ENCODE data around the gene FOXRED2.

The FOXRED2 gene

DNA sequence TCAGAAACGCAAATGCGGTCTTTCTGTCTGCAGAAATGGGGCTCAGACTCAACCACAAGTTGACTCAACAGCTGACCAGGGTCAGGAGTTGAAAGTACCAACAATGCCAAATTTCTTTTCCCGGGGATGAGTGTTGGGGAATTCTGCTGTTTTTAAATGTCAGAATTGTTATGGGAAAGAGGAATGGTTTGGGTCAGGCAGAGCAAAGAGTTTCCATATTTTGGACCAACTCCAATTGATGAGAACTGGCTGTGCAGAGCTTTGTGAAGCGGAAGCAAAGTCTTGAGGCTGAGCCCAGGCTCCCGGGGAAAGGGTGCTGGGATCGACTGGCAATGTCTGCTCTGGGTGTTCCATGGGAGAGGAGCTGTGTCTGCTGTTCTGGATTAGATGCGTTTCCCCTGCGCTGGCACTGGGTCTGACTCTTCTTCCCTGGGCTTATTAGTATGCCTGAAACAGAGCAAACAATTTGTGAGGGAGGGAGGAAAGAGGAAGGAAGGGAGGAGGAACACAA, 61.6 kb downstream of the FOXRED2 start:
- DNase-seq, result peak; percentile 89

DNA sequence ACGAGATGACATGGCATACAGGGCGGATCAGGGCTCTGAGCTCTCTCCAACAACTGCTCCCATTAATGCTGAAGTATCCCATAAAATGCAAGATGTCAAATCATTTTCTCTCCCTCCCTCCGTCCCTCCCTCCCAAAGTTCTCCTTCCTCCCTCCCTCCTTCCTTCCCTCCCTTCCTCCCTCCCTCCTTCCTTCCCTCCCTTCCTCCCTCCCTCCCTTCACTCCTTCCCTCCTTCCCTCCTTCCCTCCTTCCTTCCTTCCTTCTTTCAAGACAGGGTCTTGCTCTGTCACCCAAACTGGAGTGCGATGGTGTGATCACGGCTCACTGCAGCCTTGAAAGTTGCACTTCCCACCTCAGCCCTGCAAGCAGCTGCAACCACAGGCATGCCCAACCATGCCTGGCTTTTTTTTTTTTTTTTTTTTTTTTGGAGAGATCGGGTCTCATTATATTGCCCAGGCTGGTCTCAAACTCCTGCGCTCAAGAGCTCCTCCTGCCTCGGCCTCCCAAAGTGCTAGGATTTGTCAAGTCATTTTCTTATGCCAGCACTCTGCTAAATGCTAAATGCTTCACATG, 63.6 kb downstream of the FOXRED2 start:
- DNase-seq, result peak; percentile 54

DNA sequence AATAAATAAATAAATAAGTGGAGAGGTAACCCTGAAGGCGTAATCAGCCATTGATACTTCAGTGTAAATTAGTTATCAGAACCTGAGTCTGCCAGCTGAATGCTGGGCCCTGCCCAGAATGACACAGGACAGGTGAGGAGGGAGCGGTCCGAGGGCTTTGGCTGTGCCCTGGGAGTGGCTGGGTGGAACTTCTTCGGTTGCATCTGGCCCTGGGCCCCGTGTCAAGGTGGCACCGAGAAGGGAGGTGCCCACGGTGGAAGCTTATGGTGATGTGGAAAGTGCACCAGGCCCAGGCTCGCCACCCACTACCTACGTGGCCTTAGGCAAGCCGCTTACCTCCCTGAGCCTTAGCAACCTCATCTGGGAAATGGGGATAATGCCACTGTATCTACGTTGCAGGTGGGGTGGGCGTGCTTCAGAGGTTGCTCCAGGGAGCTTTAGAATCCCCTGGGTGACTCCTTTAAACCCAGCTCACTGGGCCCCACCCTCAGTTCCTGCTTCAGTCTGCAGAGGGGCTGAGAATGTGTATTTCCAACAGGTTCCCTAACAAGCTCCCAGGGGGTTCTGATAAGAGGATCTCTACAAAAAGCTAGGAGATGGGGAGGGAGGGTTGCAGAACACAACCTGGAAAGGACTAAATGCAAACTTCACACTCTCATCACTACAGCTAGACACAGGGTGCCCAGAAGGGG, 64.2 kb downstream of the FOXRED2 start:
- no peak for DNase-seq

DNA sequence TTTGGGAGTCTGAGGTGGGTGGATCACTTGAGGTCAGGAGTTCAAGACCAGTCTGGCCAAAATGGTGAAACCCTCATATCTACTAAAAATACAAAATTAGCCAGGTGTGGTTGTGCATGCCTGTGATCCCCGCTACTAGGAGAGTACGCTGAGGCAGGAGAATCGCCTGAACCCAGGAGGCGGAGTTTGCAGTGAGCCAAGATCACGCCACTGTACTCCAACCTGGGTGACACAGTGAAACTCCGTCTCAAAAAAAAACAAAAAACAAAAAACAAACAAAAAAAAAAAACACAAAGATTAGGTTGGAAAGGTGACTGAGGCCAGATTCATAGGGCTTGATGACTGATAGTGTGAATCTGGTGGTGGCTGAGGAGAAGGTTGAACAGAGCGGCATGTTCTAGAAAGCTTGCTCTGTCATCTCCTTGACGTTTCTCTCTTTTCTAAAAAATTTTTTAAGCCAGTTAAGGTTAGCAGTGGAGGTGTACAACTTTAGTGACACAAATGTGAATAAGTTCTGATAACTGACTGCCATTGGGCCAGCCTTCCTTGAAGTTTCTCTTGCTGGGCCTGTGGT, 66.3 kb downstream of the FOXRED2 start:
- DNase-seq, result no peak

DNA sequence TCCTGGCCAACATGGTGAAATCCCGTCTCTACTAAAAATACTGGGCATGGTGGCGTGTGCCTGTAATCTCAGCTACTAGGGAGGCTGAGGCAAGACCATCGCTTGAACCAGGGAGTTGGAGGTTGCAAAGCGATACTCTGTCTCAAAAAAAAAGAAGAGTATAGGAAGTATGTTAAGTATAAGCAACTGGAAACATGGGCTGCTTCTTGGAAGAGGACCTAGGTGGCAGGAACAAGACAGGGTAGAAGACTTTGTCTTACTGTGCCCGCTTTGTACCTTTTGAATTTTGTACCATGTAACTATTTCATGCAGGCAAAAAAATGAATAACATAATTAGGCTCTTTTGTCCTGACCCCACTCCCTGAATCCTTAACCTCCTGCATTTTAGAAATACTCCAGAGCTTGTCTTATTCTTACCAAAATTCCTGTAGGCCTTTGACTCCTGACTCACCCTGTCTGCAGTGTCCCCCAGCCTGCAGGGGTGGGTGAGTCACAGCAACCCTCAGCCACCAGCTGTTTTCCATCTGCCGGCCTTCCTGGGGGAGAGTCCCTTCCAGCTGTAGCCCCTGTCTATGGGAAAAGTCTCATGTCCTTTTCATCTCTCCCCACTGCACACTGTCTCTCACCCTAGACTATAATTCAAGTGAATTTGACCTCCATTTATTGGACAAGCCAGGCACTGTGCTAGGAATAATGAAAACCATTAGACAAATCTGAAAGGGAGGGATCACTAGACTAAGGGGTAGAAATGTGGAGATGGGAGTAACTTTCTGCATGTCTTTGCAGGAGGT, 67.2 kb downstream of the FOXRED2 start:
- DNase-seq, result peak; percentile 97
